ENCODE measurements around the gene NOL3.

Gene NOL3

DNA sequence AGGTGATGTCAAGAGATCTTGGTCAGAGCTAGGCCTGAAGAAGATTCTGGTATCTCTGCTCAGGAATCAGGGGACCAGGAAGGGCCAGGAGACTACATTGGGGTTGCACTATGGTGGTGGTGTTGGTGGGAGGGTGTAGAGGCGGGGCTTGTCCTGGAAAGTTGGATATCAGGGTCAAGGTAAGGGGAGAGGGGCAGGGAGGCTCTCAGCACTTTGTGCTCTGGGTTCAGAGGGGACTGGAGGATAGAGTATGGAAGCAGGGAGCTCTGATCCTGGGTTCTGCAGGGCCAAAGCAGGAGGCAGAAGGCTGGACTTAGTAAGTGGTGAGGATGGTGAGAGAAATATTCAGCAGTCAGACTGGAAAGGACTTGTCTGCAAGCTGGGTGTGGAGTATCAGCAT is 3.0 kb downstream of the NOL3 start:
- no peak for DNase-seq

DNA sequence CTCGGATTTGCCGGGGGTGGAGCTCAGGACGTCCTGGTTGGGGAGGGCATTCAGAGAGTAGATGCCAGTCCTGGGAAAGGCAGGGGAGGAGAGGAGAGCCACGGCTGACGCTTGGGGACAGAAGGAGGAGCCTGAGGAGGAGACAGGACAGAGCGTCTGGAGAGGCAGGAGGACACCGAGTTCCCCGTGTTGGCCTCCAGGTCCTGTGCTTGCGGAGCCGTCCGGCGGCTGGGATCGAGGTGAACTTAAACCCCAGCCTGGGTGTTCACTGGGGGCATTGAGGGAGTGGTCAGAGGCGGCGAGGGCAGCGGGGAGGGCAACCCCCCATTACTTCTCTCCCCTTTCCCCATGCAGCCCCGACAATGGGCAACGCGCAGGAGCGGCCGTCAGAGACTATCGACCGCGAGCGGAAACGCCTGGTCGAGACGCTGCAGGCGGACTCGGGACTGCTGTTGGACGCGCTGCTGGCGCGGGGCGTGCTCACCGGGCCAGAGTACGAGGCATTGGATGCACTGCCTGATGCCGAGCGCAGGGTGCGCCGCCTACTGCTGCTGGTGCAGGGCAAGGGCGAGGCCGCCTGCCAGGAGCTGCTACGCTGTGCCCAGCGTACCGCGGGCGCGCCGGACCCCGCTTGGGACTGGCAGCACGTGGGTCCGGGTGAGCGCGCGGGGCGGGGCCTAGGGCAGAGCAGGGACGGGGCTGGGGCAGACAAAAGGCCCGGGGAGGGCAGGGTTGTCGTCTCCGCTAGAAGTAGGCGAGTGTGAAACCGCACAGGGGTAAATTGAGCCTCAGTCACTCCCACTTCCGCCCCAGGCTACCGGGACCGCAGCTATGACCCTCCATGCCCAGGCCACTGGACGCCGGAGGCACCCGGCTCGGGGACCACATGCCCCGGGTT is 3.7 kb downstream of the NOL3 start:
- peak; percentile 88 for DNase-seq

DNA sequence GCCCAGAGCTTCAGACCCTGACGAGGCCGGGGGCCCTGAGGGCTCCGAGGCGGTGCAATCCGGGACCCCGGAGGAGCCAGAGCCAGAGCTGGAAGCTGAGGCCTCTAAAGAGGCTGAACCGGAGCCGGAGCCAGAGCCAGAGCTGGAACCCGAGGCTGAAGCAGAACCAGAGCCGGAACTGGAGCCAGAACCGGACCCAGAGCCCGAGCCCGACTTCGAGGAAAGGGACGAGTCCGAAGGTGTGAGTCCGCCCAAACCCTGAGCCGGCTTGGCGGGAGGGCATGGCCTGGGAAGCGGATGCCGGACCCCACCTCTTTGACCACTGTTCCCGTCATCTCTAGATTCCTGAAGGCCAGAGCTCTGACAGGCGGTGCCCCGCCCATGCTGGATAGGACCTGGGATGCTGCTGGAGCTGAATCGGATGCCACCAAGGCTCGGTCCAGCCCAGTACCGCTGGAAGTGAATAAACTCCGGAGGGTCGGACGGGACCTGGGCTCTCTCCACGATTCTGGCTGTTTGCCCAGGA is 4.4 kb downstream of the NOL3 start:
- DNase-seq = no peak

DNA sequence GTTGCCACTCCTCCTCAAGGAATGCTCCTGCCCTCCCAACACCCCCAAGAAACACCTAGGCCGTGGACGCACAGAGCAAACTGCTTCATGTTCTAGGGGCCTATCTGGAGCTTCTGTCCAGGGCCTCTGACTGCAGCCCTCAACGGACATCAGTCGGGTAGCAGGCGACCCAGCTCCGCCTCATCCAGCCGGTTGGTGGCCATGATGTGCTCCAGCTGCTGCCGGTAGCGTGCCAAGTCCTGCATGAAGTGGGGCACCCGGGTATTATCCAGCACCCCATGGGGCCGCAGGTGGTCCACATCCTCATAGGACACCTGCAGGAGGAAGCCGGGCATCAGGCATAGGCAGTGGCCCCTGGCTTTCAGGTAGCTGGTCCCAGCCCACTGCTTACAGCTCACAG is 6.3 kb downstream of the NOL3 start:
- no peak for DNase-seq

DNA sequence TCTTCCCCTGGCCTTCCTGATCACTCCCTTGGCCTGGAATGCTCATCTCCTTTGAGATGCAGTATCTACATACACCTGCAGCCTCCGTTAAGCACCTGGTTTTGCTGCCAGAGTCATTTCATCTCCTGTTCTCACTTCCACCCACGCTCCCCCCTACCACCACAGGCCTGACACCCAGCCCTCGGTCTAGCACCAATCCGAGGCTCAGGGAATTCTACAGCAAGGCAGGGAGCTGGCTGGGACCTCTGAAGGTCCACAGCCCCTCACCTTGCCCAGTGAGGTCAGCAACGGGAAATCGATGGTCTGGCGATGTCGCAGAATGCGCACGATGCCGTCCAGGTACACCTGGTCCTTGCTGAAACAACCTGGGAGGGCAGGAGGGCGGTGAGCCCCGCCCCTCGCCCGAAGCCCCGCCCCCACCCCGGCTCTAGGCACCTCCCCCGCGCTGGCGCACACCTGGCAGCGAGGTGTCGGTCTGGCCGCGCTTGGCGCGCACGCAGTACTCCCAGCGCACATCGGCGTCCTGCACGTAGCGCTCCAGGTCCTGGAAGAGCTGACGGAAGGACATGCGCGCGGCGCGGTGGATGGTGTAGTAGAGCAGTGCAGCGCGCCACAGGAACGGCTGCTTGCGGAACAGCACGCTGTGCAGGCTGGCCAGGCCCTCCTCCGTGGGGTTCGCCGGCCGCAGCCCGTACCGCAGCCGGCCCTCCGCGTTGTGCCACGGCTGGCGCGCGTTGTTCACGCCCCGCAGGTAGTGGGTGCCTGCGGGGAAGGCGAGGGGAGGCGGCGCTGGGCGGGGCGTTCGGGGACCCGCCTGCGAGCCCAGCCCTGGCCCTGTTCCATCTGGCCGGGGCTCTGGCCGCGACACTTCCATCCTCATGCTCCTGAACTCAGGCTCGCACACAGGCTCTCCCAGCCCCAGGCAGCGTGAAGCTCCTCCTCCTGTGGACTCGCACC is 7.7 kb downstream of the NOL3 start:
- DNase-seq = peak; percentile 93

DNA sequence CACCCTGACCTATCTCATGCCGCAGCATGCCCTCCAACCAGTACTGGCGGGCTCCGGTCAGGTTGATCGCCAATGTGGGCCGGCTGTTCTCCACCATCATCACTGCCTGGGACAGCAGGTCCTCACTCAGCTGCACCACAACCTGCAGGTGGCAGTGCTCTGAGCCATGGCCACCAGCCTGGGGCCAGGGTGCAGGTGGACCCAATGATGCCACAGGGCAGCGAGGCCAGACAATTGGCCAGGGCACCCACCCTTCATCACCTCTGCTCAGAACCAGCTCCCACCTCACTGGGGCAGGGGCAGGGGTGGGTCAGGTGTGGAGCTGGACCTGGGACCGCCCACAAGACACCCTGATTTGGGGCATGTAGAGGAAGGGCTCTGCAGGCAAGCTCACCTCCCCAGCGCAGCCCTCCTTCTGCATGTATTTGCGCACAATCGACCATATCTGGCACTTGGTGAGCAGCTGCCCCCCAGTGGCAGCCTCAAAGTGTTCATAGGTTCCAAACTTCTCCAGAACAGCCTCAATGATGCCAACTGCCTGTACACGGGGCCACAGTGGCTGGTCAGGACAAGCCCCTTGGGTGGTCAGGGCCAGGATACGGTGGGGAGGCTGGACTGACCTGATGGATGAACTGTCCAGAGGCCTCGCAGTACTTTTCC is 9.2 kb downstream of the NOL3 start:
- no peak for DNase-seq

DNA sequence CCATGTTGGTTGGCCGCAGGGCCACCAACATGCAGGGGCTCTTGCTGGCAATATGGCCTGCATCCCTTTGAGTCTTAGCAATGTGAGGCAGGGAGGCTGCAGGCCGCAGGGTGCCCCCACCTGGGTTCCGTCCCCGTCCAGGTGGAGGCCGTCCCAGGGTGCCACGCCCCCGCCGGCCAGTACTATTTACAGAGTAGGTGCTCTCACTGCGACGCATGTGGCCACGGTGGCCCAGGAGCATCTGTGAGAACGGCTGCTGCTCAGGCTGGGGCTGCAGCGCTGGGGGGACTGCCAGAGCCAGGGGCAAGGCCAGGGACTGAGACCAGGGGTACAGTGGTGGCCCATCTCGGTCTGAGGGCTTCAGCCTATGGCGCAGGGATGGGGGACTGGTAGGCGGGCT is 9.8 kb downstream of the NOL3 start:
- DNase-seq = no peak

DNA sequence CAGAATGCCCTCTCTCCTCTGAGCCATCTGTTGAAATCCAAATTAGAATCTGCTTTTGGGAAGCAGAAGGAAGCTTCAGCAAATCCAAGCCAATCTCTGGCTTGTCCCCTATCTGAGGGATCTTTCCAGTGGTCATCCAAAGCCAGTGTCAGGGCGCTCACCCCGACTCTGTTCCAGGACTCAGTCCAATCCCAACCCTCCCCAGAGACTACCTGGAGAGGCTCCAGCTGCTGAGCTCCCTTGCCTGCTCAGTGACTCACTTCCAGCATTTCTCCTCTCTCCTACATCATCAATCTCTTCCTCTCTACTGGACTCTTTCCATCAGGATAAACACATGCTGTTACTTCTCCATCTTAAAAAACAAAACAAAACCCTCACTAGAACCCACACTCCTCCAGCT is 11.0 kb downstream of the NOL3 start:
- no peak for DNase-seq

DNA sequence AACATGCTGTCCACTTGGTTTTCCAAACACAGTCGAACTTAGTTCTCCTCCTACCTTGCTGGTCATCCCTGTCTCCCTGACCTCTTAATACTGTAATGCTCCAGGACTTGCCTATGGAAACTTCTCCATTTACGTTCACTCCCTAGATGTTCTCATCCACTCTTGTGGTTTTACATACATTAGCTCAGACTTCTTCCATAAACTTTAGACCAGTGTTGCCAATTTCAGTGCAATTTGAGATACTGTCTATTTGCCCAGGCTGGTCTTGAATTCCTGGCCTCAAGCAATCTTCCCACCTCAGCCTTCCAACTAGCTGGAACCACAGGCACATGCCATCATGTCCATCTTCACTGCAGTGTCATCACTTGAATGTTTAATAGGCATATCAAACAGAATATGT is 11.9 kb downstream of the NOL3 start:
- no peak for DNase-seq

DNA sequence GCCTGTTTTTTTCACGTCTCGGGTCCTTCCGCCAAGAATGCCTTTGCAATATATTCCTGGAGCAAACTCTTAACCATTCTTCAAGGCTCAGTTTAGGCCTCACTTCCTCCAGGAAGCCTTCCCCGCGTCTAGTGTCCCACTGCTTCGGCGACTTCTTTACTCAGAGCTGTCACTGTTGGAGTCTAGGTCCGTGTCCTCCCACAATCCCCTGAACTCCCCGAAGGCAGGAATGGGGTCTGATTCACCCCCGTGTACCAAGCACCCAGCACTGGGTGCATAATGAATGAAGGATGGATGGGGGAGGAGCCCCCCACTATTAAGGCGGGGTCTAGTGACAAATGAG is 12.9 kb downstream of the NOL3 start:
- DNase-seq = no peak

DNA sequence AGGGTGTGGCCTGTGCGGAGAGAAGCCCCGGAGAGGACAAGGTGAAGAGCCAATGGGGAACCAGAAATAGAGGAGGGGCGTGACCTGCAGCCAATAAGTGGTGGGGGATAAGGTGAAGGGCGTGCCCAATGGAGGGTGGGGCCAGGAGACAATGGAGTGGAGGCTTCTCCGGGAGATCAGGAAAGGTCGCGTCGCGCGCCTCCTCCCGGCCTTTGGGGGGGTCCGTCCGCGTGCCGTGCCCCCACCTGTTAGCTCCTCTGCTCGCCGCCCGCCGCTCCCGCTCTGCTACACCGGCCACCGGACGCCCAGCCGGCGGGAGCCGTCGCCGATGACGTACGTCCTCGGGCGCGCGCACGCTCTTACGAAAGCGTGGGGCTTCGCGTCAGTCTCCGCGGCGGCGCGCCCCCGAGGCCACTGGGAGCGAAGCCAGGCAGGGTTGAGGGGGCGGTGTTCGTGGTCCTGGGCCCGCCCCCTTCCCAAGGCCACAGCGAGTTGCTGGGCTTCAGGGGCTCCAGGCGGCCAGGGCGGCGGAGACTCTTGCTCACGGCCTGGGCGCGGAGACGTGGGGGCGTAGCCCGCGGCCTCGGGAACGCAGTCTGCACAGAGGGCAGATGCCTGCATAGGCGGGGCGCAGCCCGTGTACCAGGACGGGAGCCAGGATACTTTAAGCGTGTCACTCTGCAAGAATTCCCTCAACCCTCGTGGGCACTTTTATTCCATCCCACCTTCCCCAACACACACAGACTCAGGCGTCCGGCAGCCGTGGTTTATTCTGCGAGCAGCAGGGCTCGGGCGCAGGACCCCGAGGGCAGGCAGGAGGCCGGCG is 13.5 kb downstream of the NOL3 start, which contains the start of gene MATCAP1:
TSS of gene MATCAP1 (minus strand) at position 337 of the 826 bp plus-strand sequence. CDS start 3,353 bp downstream, outside the sequence.
- peak; percentile 96 for DNase-seq

DNA sequence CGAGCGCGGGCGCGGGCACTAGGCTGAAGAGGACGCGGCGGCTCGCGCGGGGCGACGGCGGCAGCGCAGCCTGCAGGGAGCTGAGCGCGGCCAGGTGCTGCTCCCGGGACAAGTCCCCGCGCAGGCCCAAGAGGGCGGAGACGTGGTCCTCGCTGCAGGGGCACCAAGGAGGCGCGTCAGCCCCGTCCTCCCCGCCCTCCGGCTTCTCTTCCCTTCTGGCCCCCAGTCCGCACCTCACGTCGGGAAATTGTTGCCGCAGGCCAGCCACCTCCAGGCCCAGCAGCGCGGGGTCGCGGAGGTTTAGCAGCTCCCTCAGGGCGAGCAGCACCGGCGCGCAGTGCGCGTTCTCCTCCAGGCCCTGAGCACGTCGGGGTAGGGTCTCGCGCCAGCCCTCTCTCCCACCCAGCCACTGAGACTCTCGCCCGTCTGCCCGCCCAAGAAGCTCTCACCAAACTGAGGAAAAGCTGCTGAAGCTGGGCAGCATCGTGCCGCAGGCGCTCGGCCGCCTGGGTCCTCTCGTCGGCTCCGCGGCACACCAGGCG is 14.2 kb downstream of the NOL3 start:
- DNase-seq = no peak

DNA sequence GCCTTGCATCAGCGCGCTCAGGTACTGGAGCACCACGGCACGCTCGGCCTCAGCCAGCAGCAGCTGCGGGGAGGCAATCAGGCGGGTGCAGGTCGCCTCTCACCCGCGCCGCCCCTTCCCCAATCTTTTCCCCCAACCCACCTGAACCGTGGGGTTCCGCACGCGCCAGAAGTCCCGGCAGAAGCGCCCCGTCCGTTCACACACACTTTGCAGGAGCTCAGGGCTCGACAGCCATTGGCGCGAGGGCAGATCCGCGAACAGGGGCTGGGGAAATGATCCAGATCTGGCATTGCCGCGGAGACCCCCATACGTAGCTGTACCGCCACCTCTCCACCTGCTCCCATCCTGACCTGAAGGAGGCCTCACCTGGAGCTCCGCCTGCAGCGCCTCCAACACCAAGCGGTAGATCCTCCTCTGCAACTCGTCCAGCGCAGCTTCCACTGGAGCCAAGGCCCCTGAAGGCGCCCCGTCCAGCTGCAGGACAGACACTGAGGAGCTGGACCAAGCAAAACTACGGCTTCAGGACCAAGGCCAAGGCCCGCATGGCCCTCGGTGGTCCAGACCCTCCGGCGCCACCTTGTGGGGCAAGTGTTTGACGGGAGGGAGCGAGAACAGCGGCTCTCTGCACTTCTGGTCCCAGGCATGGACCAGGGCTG is 14.8 kb downstream of the NOL3 start:
- peak; percentile 70 for DNase-seq

DNA sequence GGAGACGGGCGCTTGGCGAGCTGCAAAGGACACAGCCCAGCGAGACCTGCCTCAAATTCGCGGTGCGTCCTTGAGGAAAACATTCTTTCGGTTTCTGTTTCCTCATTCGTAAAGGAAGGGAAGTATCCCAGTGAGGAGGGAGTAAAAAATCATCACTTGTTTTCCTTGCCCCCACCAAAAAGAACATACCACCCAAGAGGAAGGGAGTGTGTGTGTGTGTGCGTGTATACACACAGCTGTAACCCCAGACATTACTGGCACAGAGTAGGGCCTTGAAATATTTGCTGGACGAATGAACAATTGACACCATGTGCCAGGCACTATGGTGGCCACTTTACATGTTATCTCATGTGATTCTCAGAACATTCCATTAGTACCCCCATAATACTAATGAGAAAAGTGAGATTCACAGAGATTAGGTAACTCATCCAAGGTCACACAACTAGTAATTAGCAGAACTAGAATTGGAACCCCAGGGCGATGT is 15.4 kb downstream of the NOL3 start:
- DNase-seq = no peak

DNA sequence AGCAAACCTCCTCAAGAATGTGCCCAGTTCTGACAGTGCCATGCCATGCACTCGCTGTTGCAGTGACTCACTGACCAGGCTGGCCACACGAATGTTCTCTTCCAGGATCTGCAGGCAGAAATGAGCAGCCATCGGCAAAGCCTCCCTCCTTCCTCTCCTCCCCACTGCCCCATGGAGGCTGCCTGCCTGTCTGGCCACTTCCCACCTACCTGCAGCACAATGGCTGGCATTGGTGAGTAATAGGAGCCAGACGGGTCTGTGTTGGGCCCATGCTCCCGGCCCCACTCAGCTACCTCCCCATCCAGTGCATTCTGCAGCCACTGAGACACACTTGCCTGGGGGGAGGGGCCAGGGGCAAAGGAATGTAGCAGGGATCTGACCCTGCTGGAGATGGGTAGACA is 16.2 kb downstream of the NOL3 start:
- DNase-seq = no peak

DNA sequence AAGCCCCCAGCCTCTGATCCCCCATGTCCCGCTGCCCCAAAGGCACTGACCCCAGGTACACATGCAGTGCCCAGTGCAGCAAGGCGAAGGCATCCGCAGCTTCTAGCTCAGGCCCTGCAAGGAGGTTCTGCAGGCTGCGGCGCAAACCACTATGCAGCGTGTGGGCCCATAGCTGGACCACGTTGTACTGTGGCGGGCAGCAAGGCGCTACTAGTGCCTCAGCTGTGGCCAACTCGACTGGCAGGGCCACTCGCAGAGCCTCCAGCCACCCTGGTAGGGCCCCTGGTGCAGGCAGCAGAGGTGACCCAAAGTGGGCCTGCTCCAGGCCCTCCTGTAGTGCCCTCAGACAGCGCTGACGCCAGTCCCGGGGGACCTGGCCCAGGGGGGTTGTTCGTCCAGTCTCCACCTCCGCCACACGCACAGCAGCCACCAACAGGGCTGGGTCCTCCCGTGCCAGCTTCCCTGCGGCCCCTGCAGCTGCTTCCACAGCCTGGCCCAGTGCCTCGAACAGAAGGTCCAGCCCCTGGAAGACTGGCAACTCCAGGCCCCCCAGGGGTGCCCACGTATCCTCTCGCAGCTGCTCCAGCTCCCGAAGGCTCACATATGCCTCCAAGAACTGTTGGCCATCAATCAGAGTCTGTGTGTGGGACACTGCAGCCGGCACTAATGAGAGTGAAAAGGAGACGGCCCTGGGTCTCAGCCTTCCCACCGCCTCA is 17.0 kb downstream of the NOL3 start:
- DNase-seq = no peak

DNA sequence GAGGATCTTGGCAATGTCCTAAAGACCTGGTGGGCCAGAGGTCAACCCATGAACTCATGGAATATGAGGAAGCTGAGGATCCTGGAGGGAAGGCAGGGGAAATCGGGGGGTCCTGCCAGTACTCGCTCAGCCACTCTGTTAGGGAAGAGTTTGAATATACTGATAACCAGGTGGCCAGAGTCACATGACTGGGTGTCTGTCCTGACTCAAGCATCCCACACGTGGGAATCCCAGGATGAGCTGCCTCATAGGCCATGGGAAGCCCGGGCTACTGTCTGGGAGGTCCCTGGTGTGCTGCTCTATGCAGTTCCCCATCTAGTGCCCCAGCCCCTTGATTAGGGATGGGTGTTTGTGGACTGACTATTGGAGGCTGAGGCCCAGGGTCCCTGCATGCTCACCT is 18.0 kb downstream of the NOL3 start:
- DNase-seq = no peak

DNA sequence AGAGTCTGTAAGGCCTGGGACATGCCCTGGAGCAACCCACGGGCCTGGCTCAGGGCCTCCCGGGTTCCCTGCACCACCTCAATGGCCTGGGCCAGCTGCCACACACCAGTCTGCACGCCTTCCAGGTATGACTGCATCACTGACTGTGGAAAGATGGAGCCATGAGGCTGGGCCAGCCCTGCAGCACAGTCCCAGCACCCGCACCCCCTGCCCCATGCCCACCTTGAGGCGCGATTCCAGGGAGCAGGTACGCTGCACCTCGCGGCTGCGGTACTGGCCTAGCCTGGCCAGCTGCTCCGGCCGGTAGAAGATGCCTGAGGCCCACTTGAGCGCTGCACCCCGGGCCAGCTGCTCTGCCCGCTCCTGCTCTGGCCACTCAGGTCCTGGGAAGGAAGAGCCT is 18.5 kb downstream of the NOL3 start:
- DNase-seq = no peak

DNA sequence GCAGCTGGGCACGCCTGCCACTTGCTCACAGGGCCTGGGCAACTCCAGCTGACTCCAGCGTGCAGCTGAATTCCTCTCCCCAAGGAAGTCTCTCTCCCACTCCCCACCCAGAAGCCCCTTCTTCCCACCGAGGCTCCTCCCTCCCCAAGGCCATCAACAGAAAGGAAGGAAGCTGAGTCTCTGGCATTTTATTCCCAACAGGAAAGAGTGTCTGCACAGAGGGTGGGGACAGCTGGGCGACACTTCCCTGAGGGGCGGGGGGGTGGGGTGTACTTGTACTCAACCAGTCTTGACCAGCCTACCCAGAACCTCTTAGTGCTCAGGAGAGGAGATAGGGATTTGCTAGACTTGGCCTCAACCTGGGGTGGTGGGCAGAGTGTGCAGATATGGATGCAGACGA is 19.7 kb downstream of the NOL3 start, which contains the start of gene EXOC3L1:
TSS of gene EXOC3L1 (minus strand) at position 96 of the 400 bp plus-strand sequence. CDS start 460 bp downstream, outside the sequence.
- no peak for DNase-seq
